Lower lobe of right lung (tissue), 2 donors: ENCODE results near the gene MYOD1. TPM values are rescaled to one million over a fixed set of nuclear protein-coding genes. Genes with fewer than 3 reads are reported as not detected.

Source experiments
- ATAC-seq, 2 donors: fragments of 200-7000 bp; cut with Tn5 transposase; one replicate each; pipeline ENCODE4 v1.9.1; 2020 to 2022; ENCODE audit warnings: mild to moderate bottlenecking in 2 of 2, moderate library complexity in 2 of 2
- DNase-seq: peaks from one replicate; pipeline ENCODE4 v3.0.0-alpha.2; 2020
- H3K27ac ChIP-seq: fragments of 200-600 bp; one replicate; pipeline ENCODE4 v1.8.0; 2022
- H3K27me3 ChIP-seq: fragments of 200-600 bp; one replicate; pipeline ENCODE4 v1.8.0; 2022; ENCODE audit warnings: low read depth
- H3K36me3 ChIP-seq: fragments of 200-600 bp; one replicate; pipeline ENCODE4 v1.8.0; 2022; ENCODE audit warnings: mild to moderate bottlenecking
- H3K4me1 ChIP-seq: fragments of 200-600 bp; one replicate; pipeline ENCODE4 v1.8.0; 2022
- H3K4me3 ChIP-seq: fragments of 200-600 bp; one replicate; pipeline ENCODE4 v1.8.0; 2022; ENCODE audit warnings: mild to moderate bottlenecking
- H3K9me3 ChIP-seq: fragments of 200-600 bp; one replicate; pipeline ENCODE4 v1.8.0; 2022
- CTCF ChIP-seq: fragments of 200-600 bp; IDR thresholded peaks from one replicate; pipeline ENCODE4 v1.8.0; 2022; ENCODE audit warnings: antibody characterized with exemption, mild to moderate bottlenecking
- intact Hi-C: fragments of 100-400 bp; cut with DNase I; formaldehyde crosslinking; loops from one replicate; pipeline ENCODE4 v1.11.0; 2022
- total RNA-seq: library from RNA; stranded (reverse); fragmentation: NEBNext Ultra II Directional; extraction: Animal tissue kit (Norgen Biotek cat#: 25700); gene quantifications from one replicate; pipeline ENCODE4 v1.2.1, GENCODE V29; 2021
- donor health status: DM: no; HTN: yes; CAD: no; lungs with severe emphysema.

Gene MYOD1
- total RNA-seq, 1 donor from 2014 or later = not detected

DNA sequence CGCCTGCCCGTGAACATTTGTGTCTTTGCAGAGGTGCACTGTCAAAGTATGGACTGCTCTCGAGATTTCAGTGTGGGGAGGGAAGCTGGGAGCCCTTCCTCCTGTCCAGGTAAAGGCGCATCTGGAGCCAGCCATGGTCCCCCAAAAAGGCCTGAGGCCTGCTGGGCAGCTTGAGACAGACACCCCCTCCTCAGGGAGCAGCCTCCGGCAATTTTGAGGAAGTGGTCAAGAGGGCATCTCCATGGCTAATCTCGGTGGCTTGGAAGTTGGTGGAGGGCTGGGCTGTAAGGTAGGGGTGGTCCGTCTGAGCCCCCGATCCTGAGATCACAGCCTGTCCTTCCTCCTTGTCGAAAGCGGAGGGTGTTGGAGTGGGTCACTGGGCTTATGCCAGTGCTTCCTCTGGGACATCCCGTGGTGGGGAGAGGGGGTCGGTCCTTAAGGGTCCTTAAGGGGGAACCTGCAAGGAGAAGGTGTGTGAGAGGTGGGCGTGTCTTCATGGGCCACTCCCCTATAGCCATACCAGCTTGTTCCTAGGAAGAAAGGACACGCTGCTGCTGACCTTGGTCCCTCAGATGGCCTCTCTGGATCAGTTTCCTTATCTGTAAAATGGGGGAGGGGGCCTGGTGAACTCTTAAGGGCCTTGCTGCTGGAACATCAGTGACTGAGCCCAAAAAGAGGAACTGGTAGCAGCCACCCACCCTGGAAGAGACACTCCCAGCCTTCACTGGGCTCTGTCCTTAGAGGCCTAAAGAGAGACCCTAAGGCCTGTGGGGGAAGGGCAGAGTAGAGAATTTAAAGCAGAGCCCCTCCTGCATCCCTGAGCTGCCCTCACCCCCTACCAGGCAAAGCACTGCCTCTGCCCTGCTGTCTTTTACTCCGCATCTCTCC is 17.8 kb downstream of the MYOD1 start:
- Histone ChIP-seq H3K27me3 (peaks cover 82% of the 10 kb centered on the region), H3K4me3 (no peak overlapping the region), H3K9me3 (no peaks in the 10 kb centered on the region), H3K4me1 (peaks cover 10% of the 10 kb centered on the region), H3K36me3 (no peaks in the 10 kb centered on the region), H3K27ac (no peak overlapping the region)
- ATAC-seq (no peak), DNase-seq (no peak)
- TF ChIP-seq CTCF = no peak
- intact Hi-C loops = no loop called here

DNA sequence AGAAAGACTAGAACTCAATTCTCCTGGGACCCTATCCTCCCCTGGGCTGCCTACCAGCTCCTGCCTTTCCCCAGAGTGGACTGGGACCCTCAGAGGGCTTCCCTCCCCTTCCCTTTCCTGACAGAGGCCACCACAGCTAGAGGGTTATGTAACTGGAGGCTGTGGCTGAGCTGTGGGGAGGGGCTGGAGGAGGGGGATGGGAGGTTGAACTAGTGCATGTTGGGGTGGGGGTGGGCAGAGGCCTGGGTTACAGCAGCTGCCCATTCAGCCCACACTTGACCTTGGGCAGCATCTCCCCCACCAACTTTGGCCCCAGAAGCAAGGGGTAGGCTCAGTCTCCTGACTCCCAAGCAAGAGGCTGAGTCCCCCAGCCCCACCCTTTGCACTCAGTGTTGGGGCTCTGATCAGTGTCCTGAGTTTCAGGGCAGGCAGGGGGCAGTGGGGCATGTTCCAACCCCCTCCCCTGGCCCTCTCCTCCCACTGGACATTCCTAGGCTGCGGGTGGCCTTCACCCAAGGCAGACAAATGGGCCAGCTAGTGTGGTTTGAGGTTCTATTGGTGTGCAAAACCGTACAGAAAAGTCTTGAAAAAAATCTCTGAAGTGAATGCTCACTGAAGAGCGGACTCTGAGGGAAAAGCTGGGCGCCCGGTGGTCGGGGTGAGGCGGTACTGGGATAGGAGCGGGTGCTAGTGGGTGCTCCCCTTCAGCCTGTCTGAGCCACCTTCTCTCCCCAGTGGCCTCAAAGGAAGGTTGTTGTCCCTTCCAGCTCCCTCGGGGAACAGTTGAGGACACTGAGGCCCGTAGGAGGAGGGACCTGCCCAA is 19.0 kb downstream of the MYOD1 start:
- Histone ChIP-seq H3K27me3 (peaks cover 72% of the 10 kb centered on the region), H3K36me3 (no peaks in the 10 kb centered on the region), H3K27ac (no peak overlapping the region), H3K9me3 (no peaks in the 10 kb centered on the region), H3K4me3 (no peak overlapping the region), H3K4me1 (peaks cover 10% of the 10 kb centered on the region)
- no peak for TF ChIP-seq CTCF
- ATAC-seq (no peak), DNase-seq (no peak)
- intact Hi-C loops = no loop called here

GRCh38 chr11:17739945-17740338 is 20.6 kb downstream of the MYOD1 start:
- H3K4me3 ChIP-seq = no peak overlapping the region
- no peak for TF ChIP-seq CTCF
- DNase-seq (no peak), ATAC-seq (no peak)
- intact Hi-C loops = no loop called here
- H3K27me3 ChIP-seq = peaks cover 61% of the 10 kb centered on the region
- no peaks in the 10 kb centered on the region for H3K36me3 ChIP-seq
- H3K9me3 ChIP-seq = no peaks in the 10 kb centered on the region
- peaks cover 5% of the 10 kb centered on the region for H3K4me1 ChIP-seq
- no peak overlapping the region for H3K27ac ChIP-seq

DNA sequence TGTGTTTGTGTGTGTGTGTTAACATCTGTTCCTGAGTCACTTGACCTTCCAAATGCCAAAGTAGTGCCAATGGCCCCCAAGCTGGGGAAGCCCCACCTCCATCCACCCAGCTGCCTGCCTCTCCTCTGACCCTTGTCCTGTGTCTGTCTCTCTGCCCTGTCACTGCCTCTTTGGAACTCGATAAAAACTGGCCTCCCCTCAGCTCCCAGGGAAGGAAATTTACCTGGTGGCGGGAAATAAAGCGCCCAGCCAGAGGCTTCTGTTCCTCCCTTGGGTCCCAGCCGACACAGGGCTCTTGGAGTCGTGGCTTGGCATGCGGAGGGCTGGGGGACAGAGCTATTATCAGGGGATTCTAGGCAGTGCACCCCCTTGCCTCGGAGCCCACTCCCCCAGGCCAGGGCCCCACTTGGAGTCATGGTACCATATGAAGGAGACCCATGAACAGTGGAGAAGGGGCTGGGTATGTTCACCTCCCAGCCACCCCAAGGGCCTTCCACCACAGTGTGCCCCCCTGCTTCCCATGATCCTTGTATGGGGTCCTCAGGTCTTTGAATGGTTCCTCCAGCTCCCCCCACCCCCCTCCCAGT is 21.4 kb downstream of the MYOD1 start:
- ATAC-seq (no peak), DNase-seq (no peak)
- Histone ChIP-seq H3K27ac (no peak overlapping the region), H3K27me3 (peaks cover 53% of the 10 kb centered on the region), H3K9me3 (no peaks in the 10 kb centered on the region), H3K4me1 (no peaks in the 10 kb centered on the region), H3K4me3 (no peak overlapping the region), H3K36me3 (no peaks in the 10 kb centered on the region)
- intact Hi-C loops = no loop called here
- TF ChIP-seq CTCF = no peak

DNA sequence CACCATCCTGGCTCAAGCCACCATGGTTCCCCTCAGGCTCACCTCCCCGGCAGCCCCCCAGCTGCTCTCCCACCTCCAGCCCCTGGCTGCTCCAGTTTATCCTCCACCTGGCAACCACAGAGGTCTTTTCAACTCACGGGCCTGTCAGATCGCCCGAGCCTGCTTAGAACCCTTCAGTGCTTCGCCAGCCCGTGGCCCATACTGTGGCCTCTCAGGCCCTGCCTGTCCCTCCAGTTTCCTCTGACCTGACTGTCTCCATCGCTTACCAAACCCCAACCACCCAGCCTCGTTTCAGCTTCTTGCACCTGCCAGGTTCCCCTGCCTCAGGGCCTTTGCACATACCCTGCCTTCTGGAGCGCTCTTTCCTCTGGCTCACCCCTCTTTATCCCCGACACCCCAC is 22.1 kb downstream of the MYOD1 start:
- ATAC-seq = no peak
- H3K36me3 ChIP-seq = no peaks in the 10 kb centered on the region
- DNase-seq = no peak
- intact Hi-C loops = no loop called here
- TF ChIP-seq CTCF = no peak
- H3K27me3 ChIP-seq = peaks cover 46% of the 10 kb centered on the region
- H3K9me3 ChIP-seq = no peaks in the 10 kb centered on the region
- no peaks in the 10 kb centered on the region for H3K4me1 ChIP-seq
- H3K4me3 ChIP-seq = no peak overlapping the region
- no peak overlapping the region for H3K27ac ChIP-seq
